Activated CD8-positive, alpha-beta memory T cell treated with anti-CD3 and anti-CD28 coated beads, Interleukin-2, amount 50 U/mL, for 4 hours (primary cell): ENCODE measurements around the gene C10orf143.
"Not testable (repeated sequence)": the region's sequence is repeated elsewhere in the genome, so short reads cannot be mapped to it uniquely, and the experiment has no call there.

Source experiments
- DNase-seq: peaks from one replicate; pipeline ENCODE4 v3.0.0-alpha.2; 2020

Gene C10orf143

DNA sequence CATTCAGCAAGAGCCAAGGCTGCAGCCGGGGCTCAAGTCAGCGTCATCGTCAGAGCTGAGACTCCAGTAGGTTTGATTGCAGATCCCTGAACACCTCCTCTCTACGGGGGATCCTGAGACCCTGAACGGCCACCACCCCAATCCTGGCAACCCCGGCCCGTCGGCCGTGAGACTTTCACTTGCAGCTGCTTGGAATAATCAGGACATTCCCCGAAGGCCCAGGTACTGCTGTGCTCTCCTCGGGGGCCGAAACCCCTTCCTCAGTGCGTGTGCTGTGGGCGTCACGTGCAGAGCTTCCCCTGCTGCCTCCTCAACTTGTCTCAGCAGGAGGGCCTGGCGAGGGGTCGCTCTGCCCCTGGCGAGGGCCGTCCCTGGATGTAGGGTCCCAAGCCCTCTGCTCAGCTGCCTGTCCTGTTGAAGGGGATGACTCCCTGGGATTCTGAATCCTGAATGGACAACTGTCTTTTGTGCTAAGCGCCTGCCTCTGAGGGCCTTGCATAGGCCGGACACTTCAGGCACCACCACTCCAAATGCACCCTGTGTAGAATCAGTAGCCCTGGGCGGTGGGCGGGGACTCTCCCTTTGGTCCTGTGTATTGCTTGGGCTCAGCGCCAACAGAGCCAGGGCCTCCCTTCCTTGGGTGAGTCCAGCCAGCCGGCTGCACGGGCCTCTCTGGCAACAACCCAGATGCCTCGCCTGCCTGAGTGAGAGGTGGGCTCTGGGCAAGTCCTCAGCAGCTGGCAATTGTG lies 82.7 kb downstream of the C10orf143 start:
- DNase-seq: no peak

DNA sequence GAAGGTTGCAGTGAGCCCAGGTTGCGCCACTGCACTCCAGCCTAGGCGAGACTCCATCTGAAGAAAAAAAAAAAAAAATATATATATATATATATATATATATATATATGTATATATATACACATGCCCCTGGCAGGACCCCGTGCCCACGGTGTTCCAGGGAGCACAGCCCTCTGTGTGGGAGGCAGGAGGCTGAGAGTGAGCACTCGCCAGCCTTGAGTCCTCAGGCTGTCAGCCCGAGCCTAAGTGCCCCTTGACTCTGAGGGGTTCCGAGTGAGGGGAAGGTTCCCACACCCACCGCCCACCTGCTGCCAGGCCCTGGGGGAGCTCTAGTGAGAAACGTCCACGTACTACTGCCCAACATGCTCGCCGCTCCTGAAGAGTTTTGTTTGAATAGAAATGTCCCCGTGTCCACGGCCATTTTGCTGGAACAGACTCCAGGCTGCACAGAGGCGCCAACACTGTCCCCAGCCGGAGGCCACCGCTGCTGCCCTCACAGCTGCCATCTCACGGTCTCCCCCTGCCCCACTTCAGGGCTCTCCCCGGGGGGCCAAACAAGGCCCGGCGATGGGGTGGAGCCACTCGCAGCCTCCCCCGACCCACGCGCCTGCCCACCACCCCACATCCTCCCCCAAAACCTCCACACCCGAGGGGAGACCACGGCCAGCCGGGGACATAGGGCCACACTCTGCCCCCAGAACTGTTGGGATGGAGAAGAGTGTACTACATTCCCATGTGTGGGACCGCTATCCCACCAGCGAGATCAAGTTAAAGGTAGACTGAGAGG lies 83.8 kb downstream of the C10orf143 start:
- no peak for DNase-seq

DNA sequence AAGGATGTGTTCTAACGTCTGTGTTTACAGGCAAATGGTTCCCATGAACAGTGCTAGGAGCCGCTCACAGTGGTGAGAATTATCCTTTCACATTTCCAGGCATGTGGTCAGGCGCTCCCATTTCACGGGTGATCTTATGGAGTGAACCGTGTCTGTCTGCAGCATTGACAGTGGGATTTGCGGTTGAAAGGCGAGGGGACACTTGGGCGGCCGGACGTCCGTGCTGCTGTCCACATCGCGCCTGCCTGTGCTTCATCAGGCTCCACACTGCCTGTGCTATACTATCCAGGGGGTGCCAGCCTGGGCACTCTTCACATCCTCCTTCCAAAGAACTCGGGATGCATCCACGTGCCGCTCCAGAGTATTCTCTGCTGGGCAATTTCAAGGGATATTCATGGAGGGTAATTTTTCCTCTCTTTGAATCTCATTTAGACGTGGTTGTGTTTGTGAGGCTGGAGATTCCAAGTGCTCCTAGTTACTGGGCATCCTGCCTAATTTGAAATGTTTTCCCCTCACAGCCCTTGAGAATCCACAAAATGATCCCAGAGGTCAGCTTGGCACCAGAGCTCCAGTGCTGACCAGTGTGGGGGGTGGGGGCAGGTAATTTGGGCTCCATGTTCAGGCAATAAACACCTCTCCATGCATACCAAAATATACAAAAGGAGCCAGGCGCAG lies 84.7 kb downstream of the C10orf143 start:
- no peak for DNase-seq

DNA sequence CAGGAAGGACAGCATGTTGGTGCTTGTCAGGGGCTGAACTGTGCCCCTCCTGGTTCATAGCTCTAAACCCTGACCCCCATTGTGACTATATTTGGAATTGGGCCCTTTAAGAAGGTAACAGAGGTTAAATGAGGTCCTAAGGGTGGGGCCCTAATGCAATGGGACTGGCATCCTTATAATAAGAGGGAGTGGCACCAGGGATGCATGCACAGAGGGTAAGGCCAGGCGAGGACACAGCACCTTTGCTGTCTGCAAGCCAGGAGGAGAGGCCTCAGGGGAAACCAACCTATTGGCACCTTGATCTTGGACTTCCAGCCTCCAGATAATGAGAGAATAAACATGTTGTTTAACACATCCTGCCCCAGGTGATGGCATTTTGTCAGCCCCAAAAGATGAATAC lies 85.3 kb downstream of the C10orf143 start:
- no peak for DNase-seq

DNA sequence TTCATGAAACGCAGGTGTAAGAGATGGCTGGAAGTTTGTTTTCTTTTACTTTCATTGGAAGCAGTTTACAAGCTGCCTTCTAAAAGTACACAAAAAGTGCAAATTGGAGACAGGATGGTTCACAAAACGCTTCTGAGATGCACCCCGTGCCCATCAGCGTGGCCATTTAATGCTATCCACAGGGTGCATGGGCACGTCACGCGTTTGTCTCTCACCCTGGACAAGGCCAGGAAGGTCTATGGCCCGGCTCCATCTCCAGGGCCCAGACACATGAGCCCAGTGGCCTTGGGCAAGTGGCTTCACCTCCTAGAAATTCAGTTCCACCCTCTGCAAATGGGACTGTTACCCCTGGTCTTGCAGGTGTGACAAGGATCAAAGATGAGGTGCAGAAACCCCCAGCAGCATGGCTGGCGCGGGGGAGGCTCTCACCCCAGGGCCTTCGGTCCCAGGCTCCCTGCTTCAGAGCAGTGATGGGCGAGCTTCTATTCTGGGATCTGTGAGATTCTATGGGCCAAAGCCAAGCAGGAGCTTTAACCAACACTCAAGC lies 85.8 kb downstream of the C10orf143 start:
- DNase-seq: no peak

- DNase-seq: not testable (repeated sequence)
Measured at GRCh38 chr10:130024326-130024725, 86.3 kb downstream of the C10orf143 start.

GRCh38 chr10:130023454-130024230 lies 87.0 kb downstream of the C10orf143 start:
- DNase-seq: no peak

DNA sequence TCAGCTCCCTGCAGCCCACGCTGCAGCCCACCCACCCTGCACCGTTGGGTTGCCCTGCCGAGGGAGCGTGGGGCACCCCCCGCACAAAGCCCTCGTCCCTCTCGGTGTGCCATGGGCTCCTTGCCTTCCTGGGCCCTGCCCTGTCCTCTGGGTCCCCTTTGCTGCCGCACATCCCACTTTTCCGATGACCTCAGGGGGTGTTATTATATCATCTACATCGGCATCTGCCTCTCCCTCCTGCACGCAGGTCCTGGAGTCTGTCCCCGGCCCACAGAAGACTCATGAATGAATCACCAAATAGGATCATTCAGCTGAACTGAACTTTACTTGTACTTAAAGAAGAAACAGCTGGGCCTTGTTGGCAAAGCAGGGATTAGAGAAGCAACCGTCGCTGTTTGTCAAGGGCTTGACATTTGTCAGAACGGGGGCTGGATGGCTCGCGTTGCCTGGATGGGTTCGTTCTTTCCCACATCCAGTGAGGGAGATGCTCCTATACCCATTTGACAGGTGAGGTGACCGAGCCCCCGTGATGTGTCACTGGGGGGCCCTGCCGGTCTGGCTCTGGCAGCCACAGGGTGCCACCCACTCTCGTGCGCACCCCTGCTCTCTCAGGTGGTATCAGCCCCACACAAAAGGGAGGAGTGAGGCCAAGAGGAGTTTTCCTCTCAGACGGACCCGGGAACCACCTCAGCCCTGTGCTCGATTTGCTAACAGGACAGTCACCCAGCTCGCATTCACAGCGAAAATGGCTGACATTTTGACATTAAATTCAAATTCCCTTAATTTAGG lies 87.9 kb downstream of the C10orf143 start:
- DNase-seq: no peak

DNA sequence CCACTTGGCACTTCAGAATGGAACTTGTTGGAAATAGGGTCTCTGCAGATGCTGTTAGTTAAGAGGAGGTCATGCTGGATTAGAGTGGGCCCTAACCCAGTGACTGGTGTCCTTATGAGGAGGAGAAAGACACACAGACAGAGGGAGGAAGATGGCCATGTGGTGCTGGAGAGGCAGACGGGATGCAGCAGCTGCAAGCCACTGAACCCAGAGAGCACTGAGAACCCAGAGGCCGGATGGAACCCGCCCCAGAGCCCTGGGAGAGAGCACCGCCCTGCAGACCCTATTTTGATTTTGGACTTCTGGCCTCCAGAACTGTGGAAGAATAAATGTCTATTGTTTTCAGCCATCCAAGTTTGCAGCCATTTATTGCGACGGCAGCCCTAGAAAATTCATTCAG lies 88.5 kb downstream of the C10orf143 start:
- no peak for DNase-seq

GRCh38 chr10:130021383-130021950 lies 89.2 kb downstream of the C10orf143 start:
- DNase-seq: no peak

DNA sequence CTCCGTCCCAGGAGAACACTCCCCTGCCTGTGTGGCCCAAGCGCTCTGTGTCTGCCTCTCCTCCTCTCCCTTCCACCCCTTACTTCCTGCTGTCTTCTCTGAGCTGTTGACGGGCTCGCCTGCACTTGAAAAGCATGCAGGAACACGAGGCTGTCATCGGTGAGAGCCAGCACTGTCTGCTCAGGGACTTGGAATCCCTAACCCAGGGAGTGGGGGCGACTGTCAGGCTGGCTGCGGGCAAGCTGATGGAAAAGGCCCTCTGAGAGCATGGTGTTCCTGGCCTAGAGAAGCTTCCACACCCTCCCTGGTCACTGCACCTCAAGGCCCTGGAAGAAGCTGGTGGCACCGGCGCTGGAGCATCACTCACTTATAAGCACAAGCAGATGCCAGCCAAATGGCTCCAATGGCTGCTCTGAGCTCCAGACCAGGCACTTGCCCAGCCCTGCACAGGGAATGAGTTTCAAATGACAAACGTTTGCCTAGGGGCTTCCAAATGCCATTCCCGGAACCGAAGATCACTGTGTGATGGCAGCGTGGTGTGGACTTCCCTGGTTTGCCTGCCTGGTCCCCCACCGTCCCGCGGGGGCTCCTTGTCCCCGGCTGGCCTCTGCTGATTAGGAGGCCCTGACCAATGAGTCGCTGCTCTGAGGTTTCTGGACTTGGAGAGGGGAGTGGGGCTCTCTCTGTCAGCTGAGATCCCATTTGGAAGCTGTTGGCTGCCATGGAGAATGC lies 89.8 kb downstream of the C10orf143 start:
- DNase-seq: no peak

DNA sequence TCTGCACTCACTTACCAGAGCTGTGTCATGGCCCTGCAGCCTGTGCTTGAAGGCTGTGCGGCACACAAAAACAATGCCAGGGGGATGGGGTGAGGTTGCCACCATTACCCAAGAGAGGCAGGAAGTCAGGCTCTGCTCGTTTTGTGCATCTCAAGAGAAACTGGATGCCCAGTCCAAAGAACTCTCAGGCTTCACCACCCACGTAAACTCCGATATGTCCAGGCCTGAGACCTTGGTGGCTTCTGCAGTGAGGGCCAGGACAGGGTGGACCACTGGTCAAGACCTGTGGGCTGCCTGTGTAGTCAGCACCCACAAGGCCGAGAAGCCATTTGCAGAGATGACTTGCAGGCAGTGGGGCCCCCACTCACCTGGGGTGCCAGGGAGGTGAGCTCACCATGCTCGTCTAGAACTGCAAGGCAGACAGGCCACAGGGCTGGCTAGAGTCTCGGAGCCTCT lies 91.9 kb downstream of the C10orf143 start:
- DNase-seq: no peak

DNA sequence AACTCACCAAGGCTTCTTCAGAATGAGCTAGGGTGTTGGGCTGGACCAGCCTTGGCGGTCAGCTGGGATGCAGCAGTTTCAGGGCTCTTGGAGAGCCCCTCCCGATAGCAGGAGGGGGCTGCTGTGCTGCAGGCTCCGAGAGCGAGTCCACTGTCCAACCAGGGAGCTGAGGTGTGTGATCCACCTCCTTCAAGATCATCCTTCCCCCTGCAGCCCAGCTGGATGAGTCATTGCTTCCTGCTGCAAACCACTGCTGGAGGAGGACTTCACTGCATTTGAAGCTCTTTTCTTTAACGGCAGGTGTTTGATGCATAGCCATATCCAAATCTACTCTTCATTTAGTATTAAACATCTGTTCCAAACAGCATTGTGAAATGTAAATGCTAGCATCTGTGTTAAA lies 92.4 kb downstream of the C10orf143 start:
- no peak for DNase-seq

GRCh38 chr10:130017631-130018022 lies 93.0 kb downstream of the C10orf143 start:
- DNase-seq: no peak

DNA sequence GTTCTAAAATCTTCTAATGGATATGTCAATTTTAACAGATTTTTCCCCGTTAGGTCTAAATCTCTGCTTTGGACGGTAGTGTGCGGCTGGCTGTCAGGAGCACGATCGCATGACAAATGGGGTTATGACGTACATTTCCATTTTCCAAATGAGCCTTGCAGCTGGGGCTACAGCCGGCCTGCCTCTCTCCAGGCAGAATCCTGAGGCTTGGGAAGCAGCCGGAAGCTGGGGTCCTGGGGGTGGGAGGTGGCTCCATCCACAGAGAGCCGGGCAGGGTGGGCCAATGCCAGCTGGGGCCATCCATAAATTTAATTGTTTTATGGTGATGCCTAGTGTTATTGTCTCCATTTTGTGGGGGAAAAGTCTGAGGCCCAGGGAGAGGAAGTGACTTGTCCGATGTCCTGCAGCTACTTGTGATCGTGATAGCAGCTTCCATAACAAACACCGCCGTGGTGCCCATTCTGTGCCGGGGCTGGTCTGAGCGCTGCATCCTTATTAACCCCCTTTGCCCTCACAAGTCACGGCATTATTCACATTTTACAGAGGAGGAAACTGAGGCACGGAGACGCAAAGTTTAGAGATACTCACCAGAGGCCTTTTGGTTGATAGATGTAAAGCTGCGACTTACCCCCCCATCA lies 93.5 kb downstream of the C10orf143 start:
- no peak for DNase-seq

- no peak for DNase-seq
Measured at GRCh38 chr10:130016095-130016494, 94.5 kb downstream of the C10orf143 start.

DNA sequence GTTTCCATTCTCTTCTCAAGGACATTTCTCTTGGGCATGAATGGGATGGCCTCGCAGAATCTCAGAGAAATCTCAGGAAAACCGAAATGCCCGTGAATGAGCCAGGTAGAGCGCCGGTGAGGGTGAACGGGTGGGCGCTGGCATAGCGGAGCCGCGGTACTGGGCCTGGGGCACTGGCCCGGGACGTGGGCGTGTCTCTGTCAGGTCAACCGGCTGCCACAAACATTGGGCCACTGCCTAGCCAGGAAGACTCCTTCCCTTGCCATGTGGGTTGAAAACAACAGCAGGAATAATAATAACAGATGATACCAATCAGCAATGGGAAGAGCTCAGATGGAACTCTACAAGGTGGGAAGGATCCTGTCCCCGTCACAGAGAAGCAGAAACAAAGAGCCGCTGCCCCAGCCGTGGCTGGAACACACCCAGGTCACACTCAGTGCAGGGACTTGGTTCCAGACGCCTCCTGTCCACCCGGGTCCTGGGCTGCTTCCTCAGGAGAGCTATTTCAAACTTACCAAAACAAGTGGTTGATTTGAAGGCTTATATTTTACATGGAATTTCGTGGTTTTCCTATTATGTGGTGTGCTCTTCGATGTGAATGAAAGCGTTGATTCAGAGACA lies 95.4 kb downstream of the C10orf143 start:
- DNase-seq: no peak

DNA sequence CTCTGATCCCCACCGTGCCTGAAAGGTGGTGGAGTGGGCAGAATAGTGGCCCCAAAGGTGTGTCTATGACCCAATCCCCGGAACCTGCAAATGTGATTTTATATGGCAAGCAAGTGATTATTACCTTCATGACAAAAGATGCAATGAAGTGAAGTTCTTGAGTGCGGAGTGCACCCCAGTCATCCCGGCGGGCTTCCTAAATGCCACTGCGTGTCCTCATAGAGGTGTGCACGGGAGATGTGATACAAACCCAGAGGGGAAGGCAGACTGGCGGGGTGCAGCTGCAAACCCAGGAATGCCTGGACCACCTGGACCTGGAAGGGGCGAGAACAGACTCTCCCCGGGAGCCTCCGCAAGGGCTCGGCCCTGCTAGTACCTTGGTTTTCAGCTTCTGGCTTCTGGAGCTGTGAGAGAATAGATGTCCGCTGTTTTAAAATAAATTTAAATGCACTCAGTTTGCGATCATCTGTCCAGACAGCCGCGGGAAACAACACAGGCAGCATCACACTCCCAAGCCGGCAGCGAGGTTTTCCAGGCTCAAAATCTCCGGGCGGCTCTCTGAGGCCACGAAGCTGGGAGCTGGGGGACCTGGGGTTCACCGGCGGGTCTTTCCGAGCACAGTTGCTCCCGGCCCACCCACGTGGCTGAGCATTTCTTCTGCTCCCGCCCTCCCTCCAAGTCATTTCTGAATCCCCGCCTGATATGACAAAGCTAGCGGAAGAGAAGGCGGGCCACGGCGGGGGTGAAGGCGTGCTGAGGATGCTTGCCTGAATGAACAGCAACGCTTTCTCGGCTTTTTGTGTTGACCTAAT lies 96.2 kb downstream of the C10orf143 start:
- DNase-seq: no peak
